ENCODE results near the gene ADCY3.

DNA sequence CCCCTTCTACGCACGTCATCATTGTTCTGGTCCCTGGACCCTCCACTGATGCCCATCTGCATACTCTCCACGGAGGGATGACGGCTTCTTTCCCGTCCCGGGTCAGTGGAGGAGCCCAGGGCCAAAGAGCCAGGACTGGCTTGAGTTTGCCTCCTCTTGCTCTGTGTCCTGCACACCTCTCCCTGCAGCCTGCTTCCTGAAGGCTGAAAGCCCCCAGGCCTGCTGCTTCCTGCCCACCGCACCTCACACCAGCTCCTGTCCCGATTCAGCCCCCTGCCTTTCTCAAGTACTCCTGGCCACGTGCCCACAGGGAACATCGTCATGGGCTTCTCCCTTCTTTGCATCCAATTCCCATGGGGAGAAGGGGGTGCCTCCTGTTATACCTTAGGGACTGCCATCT lies 7.1 kb downstream of the ADCY3 start:
- TF ChIP-seq, protein P1, sequence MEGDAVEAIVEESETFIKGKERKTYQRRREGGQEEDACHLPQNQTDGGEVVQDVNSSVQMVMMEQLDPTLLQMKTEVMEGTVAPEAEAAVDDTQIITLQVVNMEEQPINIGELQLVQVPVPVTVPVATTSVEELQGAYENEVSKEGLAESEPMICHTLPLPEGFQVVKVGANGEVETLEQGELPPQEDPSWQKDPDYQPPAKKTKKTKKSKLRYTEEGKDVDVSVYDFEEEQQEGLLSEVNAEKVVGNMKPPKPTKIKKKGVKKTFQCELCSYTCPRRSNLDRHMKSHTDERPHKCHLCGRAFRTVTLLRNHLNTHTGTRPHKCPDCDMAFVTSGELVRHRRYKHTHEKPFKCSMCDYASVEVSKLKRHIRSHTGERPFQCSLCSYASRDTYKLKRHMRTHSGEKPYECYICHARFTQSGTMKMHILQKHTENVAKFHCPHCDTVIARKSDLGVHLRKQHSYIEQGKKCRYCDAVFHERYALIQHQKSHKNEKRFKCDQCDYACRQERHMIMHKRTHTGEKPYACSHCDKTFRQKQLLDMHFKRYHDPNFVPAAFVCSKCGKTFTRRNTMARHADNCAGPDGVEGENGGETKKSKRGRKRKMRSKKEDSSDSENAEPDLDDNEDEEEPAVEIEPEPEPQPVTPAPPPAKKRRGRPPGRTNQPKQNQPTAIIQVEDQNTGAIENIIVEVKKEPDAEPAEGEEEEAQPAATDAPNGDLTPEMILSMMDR (IDR thresholded peaks at IDR 0.05): no peak
- TF ChIP-seq POLR2A (IDR thresholded peaks at IDR 0.05): no peak
